ENCODE measurements around the gene PCNP.
"Not testable (repeated sequence)": the region's sequence is repeated elsewhere in the genome, so short reads cannot be mapped to it uniquely, and the experiment has no call there.

PCNP gene

GRCh38 chr3:101634591-101635196 is 60.7 kb downstream of the PCNP start:
- no peak for DNase-seq

DNA sequence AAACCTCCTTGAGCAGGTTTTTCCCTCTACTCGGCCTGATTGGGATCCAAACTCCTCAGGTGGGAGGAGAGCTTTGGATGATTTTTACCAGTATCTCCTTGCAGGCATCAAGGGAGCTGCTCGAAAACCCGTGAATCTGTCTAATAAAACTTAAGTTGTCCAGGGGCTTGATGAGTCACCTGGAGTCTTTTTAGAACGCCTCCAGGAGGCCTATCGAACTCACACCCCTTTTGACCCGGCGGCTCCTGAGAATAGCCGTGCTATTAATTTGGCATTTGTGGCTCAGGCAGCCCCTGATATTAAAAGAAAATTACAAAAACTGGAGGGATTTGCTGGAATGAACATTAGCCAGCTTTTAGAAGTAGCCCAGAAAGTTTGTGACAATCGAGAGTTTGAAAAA is 61.4 kb downstream of the PCNP start:
- DNase-seq, result no peak

GRCh38 chr3:101635954-101636798 is 62.2 kb downstream of the PCNP start:
- peak; percentile 86 for DNase-seq

DNA sequence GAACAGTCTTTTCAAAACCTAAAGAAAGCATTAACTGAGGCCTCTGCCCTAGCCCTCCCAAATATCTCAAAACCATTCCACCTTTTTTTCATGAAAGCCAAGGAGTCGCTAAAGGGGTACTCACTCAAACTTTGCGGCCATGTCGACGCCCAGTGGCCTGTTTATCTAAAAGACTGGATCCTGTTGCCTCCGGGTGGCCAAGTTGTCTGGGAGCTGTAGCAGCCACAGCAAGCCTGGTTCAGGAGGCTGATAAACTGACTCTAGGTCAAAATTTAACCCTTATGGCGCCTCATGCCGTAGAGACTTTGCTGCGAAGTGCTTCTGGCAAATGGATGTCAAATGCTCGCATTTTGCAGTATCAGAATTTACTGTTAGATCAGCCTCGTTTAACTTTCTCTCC is 63.5 kb downstream of the PCNP start:
- DNase-seq, result no peak

- no peak for DNase-seq
These were observed 64.3 kb downstream of the PCNP start for GRCh38 chr3:101638261-101638745.

DNA sequence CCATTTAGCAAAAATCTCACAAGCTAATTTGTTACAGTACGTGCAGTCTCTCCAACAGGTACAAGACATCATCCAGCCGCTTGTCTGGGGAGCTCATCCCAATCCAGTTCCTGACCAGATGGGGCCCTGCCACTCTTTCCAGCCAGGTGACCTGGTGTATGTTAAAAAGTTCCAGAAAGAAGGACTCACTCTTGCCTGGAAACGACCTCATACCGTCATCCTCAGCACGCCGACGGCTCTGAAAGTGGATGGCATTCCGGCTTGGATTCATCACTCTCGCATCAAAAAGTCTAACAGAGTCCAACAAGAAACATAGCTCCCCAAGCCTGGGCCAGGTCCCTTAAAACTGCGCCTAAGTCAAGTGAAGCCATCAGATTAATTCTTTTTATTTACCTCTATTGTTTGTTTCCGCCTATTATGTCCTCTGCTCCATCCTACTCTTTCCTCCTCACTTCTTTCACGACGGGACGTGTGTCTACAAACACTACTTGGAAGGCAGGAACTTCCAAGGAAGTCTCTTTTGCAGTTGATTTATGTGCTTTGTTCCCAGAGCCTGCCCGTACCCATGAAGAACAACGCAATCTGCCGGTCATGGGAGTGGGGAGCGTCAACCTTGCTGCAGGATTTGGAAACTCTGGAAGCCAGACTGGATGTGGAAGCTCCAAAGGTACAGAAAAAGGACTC is 65.4 kb downstream of the PCNP start:
- DNase-seq, result no peak

GRCh38 chr3:101640256-101640655 is 66.3 kb downstream of the PCNP start:
- no peak for DNase-seq

GRCh38 chr3:101641397-101642115 is 67.6 kb downstream of the PCNP start:
- not testable (repeated sequence) for DNase-seq

DNA sequence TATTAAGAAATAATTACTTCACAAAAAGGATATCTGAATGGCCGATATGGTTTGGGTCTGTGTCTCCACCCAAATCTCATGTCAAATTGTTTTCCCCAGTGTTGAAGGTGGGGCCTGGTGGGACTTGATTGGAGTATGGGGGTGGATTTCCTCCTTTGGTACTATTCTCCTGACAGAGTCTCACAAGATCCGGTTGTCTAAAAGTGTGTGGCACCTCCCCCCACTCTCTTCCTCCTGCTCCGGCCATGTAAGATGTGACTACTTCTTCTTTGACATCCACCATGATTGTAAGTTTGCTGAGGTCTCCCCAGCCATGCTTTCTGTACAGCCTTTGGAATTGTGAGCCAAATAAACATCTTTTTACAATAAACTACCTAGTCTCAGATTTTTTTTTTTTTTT is 68.5 kb downstream of the PCNP start:
- DNase-seq, result no peak

- no peak for DNase-seq
These were observed 69.2 kb downstream of the PCNP start for GRCh38 chr3:101643009-101643844.
